Raji (cell line): ENCODE measurements around the gene FUZ.
A peak's percentile ranks its signal among the peaks of the same experiment; 100 is the strongest.

Source experiments
- POLR2A ChIP-seq: IDR thresholded peaks from 2 replicates; pipeline ENCODE4 v1.6.1; 2011; ENCODE audit warnings: low read depth, low read length, control low read depth; ENCODE audit not compliant: insufficient read depth

FUZ gene

DNA sequence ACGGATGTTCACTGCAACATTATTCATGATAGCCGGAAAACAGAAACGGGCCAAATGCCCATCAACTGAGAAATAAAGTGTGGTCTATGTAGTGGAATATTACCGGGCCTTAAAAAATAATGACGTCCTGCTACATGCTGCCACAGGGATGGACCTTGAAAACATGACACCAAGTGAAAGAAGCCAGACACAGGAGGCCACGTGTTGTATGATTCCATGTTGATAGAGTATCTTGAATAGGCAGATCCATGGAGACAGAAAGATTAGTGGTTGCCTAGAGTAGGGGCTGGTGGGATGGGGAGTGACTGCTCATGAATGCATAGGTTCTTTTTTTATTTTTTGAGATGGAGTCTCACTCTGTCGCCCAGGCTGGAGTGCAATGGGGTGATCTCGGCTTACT is 42.6 kb downstream of the FUZ start:
- no peak for TF ChIP-seq POLR2A

DNA sequence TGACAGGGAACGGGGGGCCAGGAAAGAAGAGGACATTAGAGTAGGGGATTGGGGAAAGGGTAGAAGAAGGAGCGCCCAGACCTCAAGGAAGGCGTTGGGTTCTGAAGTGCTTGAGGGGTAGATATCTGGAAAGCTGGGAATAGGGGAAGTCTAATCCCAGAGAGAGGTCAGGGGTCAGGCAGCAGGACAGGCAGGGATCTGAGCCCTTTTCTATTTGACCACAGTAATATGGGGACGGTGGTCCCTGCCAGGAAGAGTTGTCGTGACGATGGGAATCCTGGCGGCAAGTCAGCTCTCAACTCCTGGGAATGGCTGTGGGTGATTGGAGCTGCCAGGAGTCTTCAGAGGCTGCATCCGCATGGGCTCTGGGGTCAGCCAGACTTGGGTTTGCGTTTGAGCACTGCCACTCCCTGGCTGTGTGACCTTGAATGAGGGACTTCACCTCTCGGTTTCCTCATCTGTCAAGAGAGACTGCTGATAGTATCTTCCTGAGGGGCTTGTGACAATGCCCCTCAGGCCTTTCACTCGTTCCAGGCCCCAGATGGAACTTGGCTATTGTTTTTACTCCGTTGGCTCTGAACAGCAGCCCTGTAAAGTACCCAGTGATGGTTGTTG is 45.0 kb downstream of the FUZ start:
- TF ChIP-seq POLR2A: no peak

DNA sequence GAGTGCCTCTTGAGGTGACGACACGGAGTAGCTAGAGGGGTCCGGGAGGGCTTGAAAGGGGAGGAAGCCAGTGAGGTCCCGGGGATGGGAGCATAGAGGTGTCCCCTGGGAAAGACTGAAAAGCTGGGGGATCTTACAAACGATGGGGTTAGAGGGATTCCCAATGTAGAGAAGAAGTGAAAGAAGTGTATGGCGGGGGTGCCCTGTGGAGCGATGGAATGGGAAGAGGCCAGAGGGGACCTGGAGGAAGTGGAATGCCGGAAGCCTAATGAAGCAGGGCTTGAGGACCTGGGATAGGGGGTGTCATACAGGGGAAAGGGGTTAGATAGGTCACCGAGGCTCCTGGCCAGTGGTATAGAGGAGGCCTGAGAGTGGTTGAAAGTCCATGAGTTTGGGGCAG is 45.7 kb downstream of the FUZ start:
- TF ChIP-seq POLR2A: no peak

GRCh38 chr19:49766930-49767299 is 46.2 kb downstream of the FUZ start, which contains the start of gene AP2A1:
TSS of gene AP2A1 (plus strand) at chr19:49767001. CDS start at chr19:49767134, 133 bp downstream.
- peak; percentile 48 for TF ChIP-seq POLR2A

DNA sequence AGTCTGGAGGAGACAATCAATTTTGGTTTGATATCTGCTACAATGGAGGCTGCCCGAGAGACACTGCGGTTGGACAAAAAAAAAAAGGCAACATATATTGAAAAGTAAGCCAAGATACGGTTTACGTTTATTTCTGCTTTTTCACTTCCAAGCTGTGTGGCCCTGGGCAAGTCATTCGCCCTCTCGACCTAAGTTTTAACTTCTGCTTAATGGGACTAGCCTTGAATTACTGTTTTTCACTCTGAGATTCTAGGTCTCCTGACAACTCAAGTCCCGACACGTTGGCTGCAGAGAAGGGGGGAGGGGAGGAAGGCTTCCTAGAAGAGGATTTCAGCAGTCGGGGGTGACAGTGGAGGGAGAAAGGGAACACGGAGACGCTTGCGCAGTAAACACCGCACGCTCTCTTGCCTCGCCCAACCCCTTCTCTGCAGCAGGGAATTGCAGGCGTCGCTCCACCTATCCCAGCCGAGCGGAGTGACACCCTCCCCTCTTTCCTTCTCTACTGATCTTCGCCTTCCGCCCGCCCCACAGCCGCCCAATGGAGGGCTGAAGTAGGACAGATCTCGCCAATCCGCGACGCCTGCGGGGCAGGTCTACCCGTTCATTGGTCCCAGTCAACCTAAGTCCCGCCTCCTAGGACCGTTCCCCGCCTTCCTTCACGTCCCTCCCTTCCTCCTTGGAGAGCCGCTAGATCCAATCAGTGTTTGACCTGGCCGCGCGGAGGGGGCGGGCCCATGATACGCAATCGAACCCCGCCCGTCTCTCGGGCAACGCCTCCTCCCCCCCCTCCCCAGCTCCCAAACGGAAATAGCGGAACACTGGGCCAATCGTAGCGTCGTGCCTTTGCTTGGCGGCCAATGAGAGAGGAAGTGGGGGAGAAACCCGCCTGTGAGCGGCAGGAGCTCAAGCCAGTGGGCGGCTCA is 46.8 kb downstream of the FUZ start:
- peak; percentile 92 for TF ChIP-seq POLR2A

GRCh38 chr19:49764341-49764740 is 48.8 kb downstream of the FUZ start:
- TF ChIP-seq POLR2A: no peak

DNA sequence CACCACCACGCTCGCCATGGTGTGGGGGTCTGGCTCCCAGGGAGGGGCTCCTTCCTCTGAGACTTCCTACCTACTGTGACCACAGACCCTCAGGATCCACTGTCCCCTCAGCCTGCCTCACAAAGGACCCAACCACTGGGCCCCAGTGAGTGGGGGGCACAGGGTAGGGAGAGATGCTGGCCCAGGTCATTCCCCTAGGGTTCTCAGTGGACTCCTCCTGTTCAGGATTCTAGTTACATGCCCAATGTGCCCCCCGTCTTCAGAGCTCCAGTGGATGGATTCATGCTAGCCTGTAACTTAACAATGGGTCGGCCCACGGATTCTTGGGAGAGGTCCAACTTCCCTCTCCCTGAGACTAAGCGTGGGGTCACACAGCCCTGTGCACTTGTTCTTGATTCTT is 49.9 kb downstream of the FUZ start, which contains the start of gene TSKS:
TSS of gene TSKS (minus strand) at position 77 of the 400 bp plus-strand sequence. CDS start at position 18, 59 bp downstream.
- TF ChIP-seq POLR2A: no peak

DNA sequence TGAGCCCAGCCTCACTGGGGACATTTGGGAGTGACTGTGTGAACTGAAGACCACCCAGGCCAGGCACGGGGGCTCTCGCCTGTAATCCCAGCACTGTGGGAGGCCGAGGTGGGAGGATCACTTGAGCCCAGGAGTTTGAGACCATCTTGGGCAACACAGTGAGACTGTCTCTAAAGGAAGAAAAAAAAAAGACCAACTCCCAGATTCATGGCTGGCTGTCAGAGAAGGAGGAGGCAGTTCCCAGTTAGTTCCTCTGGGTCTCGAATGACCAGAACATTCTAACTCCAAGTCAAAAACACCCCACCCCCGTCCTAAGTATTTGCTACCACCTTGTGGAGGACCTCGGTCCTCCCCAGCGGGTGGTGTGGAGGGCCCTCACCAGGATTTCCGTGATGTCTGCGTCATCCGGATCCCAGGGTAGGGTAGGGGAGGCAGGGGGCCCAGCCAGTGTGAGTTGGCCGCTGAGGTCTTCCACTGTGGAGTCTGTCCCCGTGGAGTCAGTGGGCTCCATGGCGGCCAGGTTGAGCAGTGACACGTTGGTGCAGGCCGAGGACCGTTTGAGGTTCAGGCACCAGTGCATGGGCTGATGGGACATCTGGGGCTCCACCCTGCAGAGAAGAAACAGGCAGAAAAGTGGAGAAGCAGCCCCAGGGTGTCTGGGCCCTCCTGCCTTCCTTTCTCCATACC is 51.3 kb downstream of the FUZ start:
- no peak for TF ChIP-seq POLR2A

DNA sequence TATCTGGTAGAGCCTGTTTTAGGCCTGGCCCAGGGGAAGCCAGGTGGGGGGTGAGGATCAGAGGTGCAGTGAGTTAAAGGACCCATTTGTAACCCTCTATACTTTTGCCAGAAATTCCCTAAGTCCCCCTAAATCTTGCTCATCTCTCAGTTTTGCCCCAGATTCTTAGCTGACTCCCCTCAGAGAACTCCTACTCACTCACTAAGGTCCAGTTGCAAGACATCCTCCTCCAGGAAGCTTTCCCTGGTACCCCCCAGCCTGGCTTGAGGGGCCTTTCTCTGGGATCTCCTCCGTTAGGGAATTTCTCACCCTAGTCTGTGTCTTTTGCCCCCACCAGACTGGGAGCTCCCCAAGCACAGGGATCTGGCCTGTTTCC is 51.9 kb downstream of the FUZ start:
- no peak for TF ChIP-seq POLR2A

DNA sequence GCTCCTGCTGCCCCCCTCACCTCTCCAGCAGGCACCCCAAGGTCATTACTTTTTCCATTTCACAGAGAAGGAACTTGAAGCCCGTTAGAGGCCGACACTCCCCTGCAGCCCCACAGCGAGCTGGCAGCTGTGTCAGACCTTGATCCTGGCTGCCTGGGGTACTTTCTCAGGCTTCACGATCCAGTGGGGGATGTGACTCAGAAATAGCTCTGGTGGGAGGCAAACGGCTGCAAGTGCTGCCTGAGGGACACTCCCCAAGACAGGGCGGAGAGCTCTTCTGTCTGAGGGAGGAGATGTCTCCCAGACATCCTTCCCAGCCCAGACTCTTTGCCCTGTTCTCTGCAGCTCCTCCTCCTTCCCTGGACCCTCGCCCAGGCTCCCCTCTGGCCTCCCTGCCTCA is 54.8 kb downstream of the FUZ start:
- no peak for TF ChIP-seq POLR2A
